ENCODE results near the gene MASP1. TPM values are rescaled to one million over a fixed set of nuclear protein-coding genes. Genes with fewer than 3 reads are reported as not detected.

The MASP1 gene
- total RNA-seq, 2 experiments from 2014 or later: not detected

GRCh38 chr3:187186375-187186774 is 105.2 kb downstream of the MASP1 start:
- TF ChIP-seq, protein P1, sequence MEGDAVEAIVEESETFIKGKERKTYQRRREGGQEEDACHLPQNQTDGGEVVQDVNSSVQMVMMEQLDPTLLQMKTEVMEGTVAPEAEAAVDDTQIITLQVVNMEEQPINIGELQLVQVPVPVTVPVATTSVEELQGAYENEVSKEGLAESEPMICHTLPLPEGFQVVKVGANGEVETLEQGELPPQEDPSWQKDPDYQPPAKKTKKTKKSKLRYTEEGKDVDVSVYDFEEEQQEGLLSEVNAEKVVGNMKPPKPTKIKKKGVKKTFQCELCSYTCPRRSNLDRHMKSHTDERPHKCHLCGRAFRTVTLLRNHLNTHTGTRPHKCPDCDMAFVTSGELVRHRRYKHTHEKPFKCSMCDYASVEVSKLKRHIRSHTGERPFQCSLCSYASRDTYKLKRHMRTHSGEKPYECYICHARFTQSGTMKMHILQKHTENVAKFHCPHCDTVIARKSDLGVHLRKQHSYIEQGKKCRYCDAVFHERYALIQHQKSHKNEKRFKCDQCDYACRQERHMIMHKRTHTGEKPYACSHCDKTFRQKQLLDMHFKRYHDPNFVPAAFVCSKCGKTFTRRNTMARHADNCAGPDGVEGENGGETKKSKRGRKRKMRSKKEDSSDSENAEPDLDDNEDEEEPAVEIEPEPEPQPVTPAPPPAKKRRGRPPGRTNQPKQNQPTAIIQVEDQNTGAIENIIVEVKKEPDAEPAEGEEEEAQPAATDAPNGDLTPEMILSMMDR (IDR thresholded peaks at IDR 0.05): no peak
- no peak for DNase-seq
- ATAC-seq: no peak
- intact Hi-C loops (cut with micrococcal nuclease): no loop called here
- Mint-ChIP-seq H3K36me3 (ENCODE audit: low read depth) (no peaks in the 10 kb centered on the region), H3K4me3 (no peak overlapping the region), H3K4me1 (ENCODE audit: low read depth) (no peaks in the 10 kb centered on the region), H3K9me3 (no peaks in the 10 kb centered on the region), H3K27me3 (peaks cover 21% of the 10 kb centered on the region), H3K27ac (no peak overlapping the region)
- POLR2A ChIA-PET: no interaction called here
- CTCF ChIA-PET: no interaction called here

GRCh38 chr3:187185759-187186158 is 105.8 kb downstream of the MASP1 start:
- H3K4me3 Mint-ChIP-seq: no peak overlapping the region
- ATAC-seq (no peak), DNase-seq (no peak)
- TF ChIP-seq, protein P1 (IDR thresholded peaks at IDR 0.05): no peak
- no peaks in the 10 kb centered on the region for H3K9me3 Mint-ChIP-seq
- intact Hi-C loops (cut with micrococcal nuclease): no loop called here
- CTCF ChIA-PET: interaction anchor here (0.6 kb wide), 1 partner anchor 12 kb away, joined by 3 read pairs; no protein-coding TSS in a partner anchor
- POLR2A ChIA-PET: no interaction called here
- H3K27me3 Mint-ChIP-seq: peaks cover 16% of the 10 kb centered on the region
- H3K4me1 Mint-ChIP-seq (ENCODE audit: low read depth): no peaks in the 10 kb centered on the region
- no peaks in the 10 kb centered on the region for H3K36me3 Mint-ChIP-seq (ENCODE audit: low read depth)
- H3K27ac Mint-ChIP-seq: no peak overlapping the region

Other genes starting within 250 kb of the MASP1 start
- 10 to 100 TPM; 12.1 to 16.2 TPM for gene RPL39L, start 152.2 kb downstream of the MASP1 start, total RNA-seq
- not detected for gene RTP1, start 94.3 kb downstream of the MASP1 start, total RNA-seq
- gene RTP4, start 76.6 kb upstream of the MASP1 start, total RNA-seq: 1 to 10 TPM; 3.4 to 3.6 TPM

Measured in activated CD8-positive, alpha-beta T cell treated with anti-CD3 and anti-CD28 coated beads for 36 hours (primary cell).